Osteoblast (primary cell): ENCODE results near the gene GABRG3. TPM values are rescaled to one million over a fixed set of nuclear protein-coding genes. Genes with fewer than 3 reads are reported as not detected.

Experiments
- DNase-seq: peaks from one replicate; pipeline ENCODE4 v3.0.0; 2011; ENCODE audit warnings: low spot score, mixed read lengths; ENCODE audit not compliant: insufficient read length; ENCODE audit errors: missing footprints
- H2AFZ ChIP-seq: 2 replicates; pipeline ENCODE4 v1.6.0; 2011; ENCODE audit warnings: mild to moderate bottlenecking, low read length
- H3K27ac ChIP-seq: 2 replicates; pipeline ENCODE4 v1.5.1; 2011; ENCODE audit warnings: mild to moderate bottlenecking, low read depth, low read length, moderate library complexity
- H3K27me3 ChIP-seq: 2 replicates; pipeline ENCODE4 v1.6.0; 2012; ENCODE audit warnings: mild to moderate bottlenecking, control low read depth, inconsistent platforms, low read length, moderate library complexity; ENCODE audit not compliant: insufficient read depth
- H3K36me3 ChIP-seq: 2 replicates; pipeline ENCODE4 v1.5.1; 2011; ENCODE audit warnings: mild to moderate bottlenecking, low read length, control low read depth, moderate library complexity; ENCODE audit not compliant: insufficient read depth
- H3K4me1 ChIP-seq: 2 replicates; pipeline ENCODE4 v1.5.1; 2011; ENCODE audit warnings: mild to moderate bottlenecking, low read length, control low read depth, moderate library complexity; ENCODE audit not compliant: insufficient read depth
- H3K4me2 ChIP-seq: 2 replicates; pipeline ENCODE4 v1.6.0; 2011; ENCODE audit warnings: mild to moderate bottlenecking, low read length; ENCODE audit not compliant: insufficient read depth
- H3K4me3 ChIP-seq: fragments of 200-600 bp; sonication (generic); 3 replicates; pipeline ENCODE4 v1.5.1; 2012; ENCODE audit warnings: mild to moderate bottlenecking, low read length, inconsistent platforms; ENCODE audit not compliant: insufficient read depth
- H3K79me2 ChIP-seq: 2 replicates; pipeline ENCODE4 v1.6.0; 2012; ENCODE audit warnings: mild to moderate bottlenecking, low read length, control low read depth, inconsistent platforms; ENCODE audit not compliant: insufficient read depth
- H3K9me3 ChIP-seq: 2 replicates; pipeline ENCODE4 v1.5.1; 2011; ENCODE audit warnings: low read depth, low read length, control low read depth
- H4K20me1 ChIP-seq: 2 replicates; pipeline ENCODE4 v1.6.0; 2012; ENCODE audit warnings: mild to moderate bottlenecking, low read length, control low read depth; ENCODE audit not compliant: insufficient read depth
- total RNA-seq: library from RNA; depleted of rRNA; stranded (reverse); fragments of >200 nt; gene quantifications from 2 replicates; pipeline ENCODE4 v1.2.3, GENCODE V29; 2012
- TF ChIP-seq, protein P1 (sequence below): IDR thresholded peaks from 2 replicates; pipeline ENCODE4 v1.5.1; 2011; ENCODE audit warnings: mild to moderate bottlenecking, low read depth, low read length, moderate library complexity; ENCODE audit errors: extremely low read depth

The GABRG3 gene
- total RNA-seq, 1 donor, result not detected

GRCh38 chr15:27339138-27339537 is 368.2 kb downstream of the GABRG3 start:
- H3K79me2 ChIP-seq, result no peaks in the 10 kb centered on the region
- H3K27me3 ChIP-seq, result no peaks in the 10 kb centered on the region
- no peak overlapping the region for H2AFZ ChIP-seq
- H3K4me1 ChIP-seq, result no peaks in the 10 kb centered on the region
- no peaks in the 10 kb centered on the region for H3K36me3 ChIP-seq
- no peak for DNase-seq
- no peak overlapping the region for H3K4me3 ChIP-seq
- TF ChIP-seq, protein P1, sequence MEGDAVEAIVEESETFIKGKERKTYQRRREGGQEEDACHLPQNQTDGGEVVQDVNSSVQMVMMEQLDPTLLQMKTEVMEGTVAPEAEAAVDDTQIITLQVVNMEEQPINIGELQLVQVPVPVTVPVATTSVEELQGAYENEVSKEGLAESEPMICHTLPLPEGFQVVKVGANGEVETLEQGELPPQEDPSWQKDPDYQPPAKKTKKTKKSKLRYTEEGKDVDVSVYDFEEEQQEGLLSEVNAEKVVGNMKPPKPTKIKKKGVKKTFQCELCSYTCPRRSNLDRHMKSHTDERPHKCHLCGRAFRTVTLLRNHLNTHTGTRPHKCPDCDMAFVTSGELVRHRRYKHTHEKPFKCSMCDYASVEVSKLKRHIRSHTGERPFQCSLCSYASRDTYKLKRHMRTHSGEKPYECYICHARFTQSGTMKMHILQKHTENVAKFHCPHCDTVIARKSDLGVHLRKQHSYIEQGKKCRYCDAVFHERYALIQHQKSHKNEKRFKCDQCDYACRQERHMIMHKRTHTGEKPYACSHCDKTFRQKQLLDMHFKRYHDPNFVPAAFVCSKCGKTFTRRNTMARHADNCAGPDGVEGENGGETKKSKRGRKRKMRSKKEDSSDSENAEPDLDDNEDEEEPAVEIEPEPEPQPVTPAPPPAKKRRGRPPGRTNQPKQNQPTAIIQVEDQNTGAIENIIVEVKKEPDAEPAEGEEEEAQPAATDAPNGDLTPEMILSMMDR, result no peak
- no peak overlapping the region for H3K27ac ChIP-seq
- H4K20me1 ChIP-seq, result no peaks in the 10 kb centered on the region
- H3K4me2 ChIP-seq, result no peak overlapping the region
- H3K9me3 ChIP-seq, result peaks cover 3% of the 10 kb centered on the region

DNA sequence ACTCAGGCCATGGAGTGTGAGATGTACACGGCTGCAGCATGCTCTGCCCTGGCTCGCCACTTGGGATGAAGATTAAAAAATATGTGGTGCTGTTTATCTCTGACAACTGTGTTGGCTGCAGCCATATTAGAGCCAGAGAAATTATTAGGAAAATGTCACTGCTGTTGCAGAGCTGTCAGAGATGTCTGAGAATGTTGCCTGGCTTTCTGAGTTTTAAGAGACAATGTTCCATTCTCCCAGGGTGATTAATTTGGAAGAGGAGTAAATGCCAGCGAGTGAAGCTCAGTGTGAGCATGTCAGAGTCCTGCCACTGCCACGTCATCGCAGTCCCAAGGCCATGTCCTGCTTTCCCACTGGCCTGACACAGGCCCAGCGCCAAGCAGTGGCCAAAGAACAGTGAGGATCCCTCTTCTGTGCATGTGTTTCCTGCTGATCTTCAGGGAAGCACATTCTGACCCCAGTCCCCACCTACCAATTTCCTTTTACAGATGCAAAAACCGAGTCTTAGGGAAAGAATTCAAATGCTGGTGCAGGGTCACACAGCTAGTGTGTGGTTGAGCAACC is 370.9 kb downstream of the GABRG3 start:
- no peak overlapping the region for H3K4me3 ChIP-seq

DNA sequence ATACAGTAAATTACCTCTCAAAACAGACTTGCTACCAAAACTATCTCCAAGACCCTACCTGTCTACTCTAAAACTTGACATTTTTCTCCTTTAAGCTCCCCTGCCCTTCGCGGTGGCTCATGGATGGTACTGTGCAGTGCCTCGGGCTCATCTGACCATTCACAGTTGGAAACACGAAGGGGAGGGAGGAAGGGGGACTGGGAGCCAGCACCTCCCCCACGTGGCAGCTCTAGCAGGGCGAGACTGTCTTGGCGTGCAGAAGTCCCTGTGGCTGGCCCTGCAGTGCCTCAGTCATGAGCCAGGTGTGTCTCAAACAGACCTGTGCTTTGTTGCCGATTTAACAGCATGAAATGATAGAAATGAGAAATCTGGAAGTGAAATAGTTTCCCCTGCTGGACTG is 372.0 kb downstream of the GABRG3 start:
- no peak overlapping the region for H3K4me2 ChIP-seq
- no peak for DNase-seq
- H3K79me2 ChIP-seq, result no peaks in the 10 kb centered on the region
- H3K36me3 ChIP-seq, result no peaks in the 10 kb centered on the region
- no peaks in the 10 kb centered on the region for H4K20me1 ChIP-seq
- no peak overlapping the region for H3K27ac ChIP-seq
- H3K9me3 ChIP-seq, result no peaks in the 10 kb centered on the region
- H2AFZ ChIP-seq, result no peak overlapping the region
- no peak overlapping the region for H3K4me3 ChIP-seq
- TF ChIP-seq, protein P1, result no peak
- no peaks in the 10 kb centered on the region for H3K27me3 ChIP-seq
- H3K4me1 ChIP-seq, result no peaks in the 10 kb centered on the region

More for the DNA sequence above, 370.9 kb downstream of the GABRG3 start:
- Histone ChIP-seq H3K4me1 (no peaks in the 10 kb centered on the region), H3K9me3 (no peaks in the 10 kb centered on the region), H3K27ac (no peak overlapping the region), H4K20me1 (no peaks in the 10 kb centered on the region), H3K27me3 (no peaks in the 10 kb centered on the region), H3K79me2 (no peaks in the 10 kb centered on the region), H3K36me3 (no peaks in the 10 kb centered on the region), H2AFZ (no peak overlapping the region), H3K4me2 (no peak overlapping the region)
- DNase-seq, result no peak
- TF ChIP-seq, protein P1, result no peak

- H3K4me1 ChIP-seq, result no peaks in the 10 kb centered on the region
- TF ChIP-seq, protein P1, result no peak
- H3K4me2 ChIP-seq, result no peak overlapping the region
- H3K9me3 ChIP-seq, result peaks cover 2% of the 10 kb centered on the region
- H3K36me3 ChIP-seq, result no peaks in the 10 kb centered on the region
- H3K27me3 ChIP-seq, result no peaks in the 10 kb centered on the region
- no peak overlapping the region for H3K4me3 ChIP-seq
- DNase-seq, result no peak
- no peaks in the 10 kb centered on the region for H3K79me2 ChIP-seq
- no peak overlapping the region for H2AFZ ChIP-seq
- no peak overlapping the region for H3K27ac ChIP-seq
- no peaks in the 10 kb centered on the region for H4K20me1 ChIP-seq
These were observed 381.2 kb downstream of the GABRG3 start for GRCh38 chr15:27352136-27352535.
